HS-5 (cell line): ENCODE data around the gene SEMA6C.
"Not testable (repeated sequence)": the region's sequence is repeated elsewhere in the genome, so short reads cannot be mapped to it uniquely, and the experiment has no call there.

ENCODE experiments used
- DNase-seq: peaks from one replicate; pipeline ENCODE4 v3.0.0-alpha.2; 2012; ENCODE audit warnings: low read depth

The SEMA6C gene, protein sequence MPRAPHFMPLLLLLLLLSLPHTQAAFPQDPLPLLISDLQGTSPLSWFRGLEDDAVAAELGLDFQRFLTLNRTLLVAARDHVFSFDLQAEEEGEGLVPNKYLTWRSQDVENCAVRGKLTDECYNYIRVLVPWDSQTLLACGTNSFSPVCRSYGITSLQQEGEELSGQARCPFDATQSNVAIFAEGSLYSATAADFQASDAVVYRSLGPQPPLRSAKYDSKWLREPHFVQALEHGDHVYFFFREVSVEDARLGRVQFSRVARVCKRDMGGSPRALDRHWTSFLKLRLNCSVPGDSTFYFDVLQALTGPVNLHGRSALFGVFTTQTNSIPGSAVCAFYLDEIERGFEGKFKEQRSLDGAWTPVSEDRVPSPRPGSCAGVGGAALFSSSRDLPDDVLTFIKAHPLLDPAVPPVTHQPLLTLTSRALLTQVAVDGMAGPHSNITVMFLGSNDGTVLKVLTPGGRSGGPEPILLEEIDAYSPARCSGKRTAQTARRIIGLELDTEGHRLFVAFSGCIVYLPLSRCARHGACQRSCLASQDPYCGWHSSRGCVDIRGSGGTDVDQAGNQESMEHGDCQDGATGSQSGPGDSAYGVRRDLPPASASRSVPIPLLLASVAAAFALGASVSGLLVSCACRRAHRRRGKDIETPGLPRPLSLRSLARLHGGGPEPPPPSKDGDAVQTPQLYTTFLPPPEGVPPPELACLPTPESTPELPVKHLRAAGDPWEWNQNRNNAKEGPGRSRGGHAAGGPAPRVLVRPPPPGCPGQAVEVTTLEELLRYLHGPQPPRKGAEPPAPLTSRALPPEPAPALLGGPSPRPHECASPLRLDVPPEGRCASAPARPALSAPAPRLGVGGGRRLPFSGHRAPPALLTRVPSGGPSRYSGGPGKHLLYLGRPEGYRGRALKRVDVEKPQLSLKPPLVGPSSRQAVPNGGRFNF

DNA sequence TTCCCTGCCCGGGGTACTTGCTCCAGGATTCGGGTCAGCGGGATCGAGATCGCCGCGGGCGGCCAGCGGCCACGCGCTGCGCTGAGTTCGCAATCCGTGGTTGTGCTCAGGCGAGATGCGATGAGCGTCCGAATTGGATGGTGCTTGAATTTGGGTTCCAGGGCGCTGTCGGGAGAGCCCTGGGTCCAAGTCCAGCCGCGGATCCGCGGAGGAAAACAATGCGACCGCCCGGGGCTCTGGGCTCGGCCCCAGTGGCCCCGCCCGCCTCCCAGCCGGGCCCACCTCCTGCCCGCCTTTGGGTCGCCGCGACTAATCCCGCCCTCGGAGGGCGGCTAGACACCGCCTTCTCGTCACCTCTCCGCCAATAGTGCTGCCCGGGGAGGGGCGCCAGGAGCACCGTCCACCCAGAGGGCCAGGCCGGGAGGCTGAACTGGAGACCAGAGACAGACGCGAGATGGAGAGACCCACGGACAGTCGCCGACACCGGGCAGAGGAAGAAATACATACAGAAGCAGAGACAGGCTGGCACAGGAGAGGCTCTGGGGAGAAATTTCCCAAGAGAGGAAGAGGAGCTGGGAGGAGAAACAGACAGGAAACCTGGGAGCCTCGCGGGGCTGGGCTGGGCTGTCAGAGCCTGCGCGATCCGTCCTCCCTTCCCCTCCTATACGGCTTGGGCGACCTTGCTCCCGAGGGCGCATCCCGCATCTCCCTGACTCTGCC, at the start of gene SEMA6C:
SEMA6C (minus strand) TSS at position 220 of the 720 bp plus-strand sequence. CDS start 4,010 bp downstream, outside the sequence.
- DNase-seq, result peak; percentile 56

DNA sequence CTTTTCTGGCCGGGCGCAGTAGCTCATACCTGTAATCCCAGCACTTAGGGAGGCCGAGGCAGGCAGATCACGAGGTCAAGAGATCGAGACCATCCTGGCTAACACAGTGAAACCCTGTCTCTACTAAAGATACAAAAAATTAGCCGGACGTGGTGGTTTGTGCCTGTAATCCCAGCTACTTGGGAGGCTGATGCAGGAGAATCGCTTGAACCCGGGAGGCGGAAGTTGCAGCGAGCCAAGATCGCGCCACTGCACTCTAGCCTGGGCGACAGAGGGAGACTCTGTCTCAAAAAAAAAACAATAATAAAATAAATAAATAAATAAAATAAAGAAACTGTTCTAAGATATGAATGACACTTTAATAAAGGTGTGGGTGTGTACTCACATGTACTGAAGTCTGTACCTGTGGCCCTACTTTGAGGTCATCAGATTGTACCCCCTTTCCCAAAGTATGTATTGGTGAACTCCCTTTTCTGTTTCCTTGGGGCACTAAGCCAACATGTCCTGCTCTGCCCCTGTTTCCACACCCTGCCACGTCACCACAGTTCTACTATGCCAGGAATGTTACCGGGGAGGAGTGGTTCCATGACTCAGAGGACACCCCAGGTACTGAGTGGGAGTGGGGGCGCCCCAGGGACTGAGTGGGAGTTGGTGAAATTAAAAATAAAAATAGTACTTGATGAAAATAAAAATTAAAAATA, 48.6 kb upstream of the SEMA6C start:
- DNase-seq, result peak; percentile 91

DNA sequence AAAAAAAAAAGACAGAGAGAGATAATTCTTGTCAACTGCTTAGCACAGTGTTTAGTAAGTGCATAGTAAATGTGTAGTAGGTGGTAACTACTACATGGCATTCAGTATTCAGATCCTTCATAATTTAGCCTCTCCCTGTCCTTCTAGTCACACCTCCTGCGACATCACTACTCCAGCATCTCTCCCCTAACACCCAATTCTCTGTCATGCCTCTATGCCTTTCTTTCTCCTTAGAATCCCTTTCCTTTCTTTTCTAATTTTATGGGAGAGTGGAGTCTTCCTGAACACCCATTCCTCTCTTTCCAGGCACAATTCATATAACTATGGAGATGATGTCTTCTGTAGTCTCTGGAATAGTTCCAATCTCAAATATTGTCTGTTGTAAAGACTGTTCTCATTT, 47.4 kb upstream of the SEMA6C start:
- DNase-seq, result no peak

DNA sequence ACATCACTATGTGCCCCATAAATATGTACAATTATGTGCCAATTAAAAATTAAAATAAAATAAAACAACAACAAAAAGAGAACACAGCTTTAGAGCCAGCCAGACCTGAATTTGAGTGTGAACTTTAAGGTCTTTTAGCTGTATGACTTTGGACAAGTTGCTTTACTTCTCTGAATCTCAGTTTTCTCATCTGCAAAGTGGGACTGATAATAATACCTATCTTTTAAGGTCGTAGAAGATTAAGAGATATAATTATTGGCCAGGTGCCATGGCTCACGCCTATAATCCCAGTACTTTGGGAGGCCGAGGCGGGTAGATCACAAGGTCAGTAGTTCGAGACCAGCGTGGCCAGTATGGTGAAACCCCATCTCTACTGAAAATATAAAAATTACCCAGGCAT, 46.9 kb upstream of the SEMA6C start:
- DNase-seq, result no peak

DNA sequence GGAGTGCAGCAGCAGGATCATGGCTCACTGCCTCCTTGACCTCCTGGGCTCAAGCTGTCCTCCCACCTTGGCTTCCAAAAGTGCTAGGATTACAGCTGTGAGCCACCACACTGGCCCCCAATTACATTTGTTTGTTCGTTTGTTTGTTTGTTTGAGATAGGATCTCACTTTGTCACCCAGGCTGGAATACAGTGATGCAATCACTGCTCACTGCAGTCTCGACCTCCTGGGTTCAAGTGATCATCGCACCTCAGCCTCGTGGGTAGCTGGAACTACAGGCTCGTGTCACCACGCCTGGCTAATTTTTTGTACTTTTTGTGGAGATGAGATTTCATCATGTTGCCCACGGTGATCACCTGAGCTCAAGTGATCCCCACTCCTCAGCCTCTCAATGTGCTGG, 45.6 kb upstream of the SEMA6C start:
- no peak for DNase-seq

DNA sequence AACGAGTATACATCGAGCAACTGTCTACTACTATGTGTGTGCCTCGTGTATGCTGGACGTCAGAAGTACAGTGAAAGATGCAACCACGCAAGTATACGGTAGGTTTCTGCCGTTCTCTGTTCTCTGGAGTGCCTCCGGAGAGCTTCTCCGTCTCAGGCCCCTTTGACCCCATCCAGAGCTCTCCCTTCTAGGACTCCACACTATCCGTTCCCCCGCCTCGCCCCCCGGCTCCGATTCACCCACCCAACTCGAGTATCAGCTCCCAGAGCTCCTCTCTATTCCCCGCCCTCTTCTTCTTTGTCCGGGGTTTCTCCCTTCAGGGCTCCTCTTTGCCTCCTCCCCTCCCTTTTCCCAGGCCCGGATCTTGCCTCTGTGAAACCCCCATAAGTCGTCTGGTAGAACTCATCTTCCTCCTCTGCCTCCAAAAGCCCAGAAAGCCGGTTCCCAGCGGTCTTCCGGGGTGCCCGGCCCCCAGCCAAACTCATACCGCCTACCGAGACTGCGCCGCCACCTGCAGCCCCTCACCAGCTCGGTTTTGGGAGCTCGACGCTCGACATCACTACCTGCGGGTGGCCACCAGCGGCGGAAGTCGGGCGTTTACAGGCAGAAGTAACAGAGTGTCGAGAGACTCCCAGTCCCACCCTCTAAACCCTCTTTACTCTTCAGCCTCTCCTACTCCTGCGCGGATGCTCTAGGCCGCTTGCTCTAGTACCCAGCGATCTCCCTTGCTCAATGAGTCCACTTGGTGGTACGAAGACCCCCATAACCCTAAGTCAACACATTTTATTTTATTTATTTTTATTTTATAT, 43.4 kb upstream of the SEMA6C start, which contains the start of gene VPS72:
VPS72 (minus strand) TSS at position 561 of the 809 bp plus-strand sequence; CDS start at position 485, 76 bp downstream.
- no peak for DNase-seq

DNA sequence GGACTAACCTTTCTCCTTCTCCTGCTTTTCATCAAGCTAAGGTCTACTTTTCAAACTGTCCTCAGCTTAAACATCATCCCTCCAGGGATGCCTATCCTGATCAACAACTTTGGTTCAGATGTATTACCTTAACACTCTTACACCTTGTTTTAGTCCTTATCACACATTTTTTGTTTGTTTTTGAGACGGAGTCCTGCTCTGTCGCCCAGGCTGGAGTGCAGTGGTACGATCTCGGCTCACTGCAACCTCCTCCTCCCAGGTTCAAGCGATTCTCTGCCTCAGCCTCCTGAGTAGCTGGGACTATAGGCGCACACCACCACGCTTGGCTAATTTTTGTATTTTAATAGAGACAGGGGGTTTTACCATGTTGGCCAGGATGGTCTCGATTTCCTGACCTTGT, 42.2 kb upstream of the SEMA6C start:
- DNase-seq, result not testable (repeated sequence)

DNA sequence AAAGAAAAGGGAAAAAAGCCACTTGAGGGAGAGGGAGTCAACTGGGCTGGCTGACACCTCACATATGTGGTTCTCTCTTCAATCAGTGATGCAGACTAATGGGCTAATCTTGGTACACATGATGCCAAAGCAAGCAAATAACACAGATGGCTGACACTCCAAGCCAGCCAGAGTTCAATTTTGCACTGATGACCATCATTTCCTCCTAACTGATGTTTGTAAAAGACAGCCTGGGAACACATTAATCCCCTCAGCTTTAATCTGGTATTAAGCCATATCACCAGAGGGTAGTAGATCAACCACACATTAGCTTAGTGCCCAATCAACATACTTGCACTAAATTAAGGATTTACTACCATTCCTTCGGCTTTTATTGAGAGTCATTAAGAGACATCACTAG, 40.8 kb upstream of the SEMA6C start:
- DNase-seq, result no peak

DNA sequence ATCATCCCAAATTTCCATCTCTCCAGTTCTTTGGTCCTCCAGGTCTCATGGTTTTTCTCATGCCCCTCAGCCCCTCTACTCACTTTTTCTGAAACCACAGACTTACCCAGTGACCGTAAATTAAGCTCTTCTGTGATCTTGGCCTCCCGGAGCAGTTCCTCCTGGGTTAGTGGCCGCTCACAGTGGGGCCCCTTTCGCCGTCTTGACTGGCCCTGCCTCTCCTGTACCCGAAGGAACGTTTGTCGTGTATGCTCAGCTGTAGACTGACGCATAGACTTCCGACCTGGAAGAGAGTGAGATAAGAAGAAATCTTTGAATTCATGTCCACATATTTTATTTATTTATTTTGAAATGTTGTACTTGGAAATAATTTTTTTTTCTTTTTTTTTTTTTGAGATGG, 37.8 kb upstream of the SEMA6C start:
- no peak for DNase-seq

DNA sequence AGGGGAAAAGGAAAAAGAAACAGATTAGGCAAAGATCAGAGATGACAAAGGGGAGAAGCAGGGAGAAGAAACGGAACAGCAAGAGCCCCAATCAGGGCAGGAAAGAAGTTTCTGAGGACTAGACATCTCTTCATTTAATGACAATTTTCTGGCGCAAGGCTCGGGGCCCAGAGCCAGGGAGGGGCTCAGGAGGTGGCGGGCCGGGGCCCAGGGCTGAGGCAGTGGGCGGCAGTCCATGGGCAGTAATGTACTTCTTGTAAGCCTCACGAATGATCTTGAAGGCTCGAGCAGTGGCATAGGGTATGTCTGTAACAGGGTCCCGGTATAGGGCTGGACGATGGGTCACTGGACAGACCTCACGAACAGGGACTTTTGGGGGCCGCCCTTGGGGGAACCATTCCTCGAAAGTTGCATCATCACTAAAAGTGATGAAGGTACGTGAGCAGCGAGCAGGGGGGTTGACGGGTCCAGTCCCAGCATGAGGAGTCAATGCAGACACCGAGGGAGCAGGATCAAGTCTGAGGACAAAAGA, 30.1 kb upstream of the SEMA6C start:
- DNase-seq, result no peak

DNA sequence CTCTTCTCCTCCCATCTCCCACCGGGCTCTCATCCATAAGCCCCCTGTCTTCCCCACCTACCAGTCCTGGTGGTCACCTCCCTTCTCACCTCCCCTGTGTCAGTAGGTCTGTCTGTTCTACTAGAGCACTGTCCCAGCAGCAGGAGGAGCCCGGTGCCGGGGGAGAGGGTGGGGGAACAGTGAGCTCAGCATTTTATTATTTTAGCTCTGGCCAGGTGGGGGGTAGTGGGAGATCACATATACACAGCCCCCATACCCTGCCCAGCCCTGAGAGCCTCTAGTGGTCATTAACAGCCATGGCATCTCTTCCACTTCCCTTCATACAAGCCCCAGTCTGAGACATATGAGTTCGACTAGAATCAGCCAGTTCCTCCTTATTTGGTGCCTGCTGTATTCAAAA, 29.4 kb upstream of the SEMA6C start, which contains the start of gene TMOD4:
TMOD4 (minus strand) TSS at position 119 of the 400 bp plus-strand sequence. CDS start 1,106 bp downstream, outside the sequence.
- DNase-seq, result no peak

DNA sequence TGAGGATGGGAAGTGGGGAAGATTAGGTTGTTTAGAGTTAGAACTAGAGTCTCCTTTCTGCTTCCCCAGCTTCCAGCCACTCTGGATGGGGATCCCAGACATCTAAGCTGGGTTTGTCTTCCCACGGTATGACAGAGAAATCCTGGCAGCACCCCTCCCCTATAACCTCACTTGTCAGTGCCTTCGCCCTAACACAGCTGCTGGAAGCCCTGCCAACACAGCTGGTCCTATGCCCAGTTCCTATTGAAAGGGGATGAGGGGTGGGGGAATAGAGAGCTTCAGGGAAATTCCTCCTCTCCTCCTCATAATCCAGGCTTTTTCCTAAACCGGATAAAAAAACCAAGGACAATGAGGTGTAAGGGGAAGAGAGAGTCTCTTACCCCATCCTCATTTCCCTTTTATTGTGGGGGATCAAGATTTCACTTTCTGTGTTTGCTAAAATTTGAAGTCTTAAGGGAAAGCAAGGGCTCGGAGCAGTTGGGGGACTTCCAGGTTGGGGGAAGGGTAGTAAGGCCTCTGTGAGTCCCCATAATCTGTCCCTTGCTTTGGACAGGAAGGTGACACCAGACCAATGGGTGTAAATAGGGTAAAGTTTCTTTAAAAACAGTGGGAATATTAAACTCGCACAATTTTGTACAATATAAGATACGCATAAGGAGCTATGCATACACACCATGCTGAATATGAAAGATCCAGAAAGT, 28.8 kb upstream of the SEMA6C start:
- DNase-seq, result no peak

DNA sequence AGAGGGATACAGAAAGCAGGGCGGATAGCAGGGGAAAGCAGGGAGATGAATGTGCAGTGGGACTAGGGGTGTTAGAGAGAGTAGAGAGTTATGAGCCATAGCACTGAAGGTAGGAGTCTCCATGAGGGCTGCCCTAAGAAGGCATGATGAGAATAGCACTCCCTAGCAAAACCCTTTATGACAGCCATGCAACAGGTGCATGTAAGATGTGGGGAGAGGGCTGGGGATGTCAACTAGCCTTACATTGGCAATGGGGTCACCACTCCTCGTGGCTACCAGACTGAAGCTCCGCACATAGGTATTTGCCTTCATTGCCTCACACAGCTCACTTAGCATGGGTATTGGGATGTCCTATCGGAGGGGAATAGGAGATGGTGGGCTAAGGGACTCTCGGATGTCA, 24.8 kb upstream of the SEMA6C start:
- no peak for DNase-seq

DNA sequence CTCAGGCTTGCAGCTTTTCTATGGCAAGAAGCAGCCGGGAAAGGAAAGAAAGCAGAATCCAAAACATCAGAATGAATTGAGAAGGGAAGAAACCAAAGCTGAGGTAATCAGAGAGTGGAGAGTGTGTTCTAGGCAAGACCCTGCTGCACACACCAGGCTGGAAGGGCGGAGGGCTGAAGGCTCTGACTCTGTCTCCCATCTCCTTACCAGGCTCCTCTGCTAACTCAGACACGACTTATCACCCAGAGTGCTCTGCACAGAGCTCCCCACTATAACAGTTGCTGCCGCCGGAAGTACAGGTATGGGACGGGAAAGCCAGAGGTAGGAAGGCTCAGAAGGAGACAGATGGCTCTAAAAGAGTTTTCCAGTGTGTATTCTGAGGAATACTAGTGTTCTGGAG, 20.7 kb upstream of the SEMA6C start:
- no peak for DNase-seq

DNA sequence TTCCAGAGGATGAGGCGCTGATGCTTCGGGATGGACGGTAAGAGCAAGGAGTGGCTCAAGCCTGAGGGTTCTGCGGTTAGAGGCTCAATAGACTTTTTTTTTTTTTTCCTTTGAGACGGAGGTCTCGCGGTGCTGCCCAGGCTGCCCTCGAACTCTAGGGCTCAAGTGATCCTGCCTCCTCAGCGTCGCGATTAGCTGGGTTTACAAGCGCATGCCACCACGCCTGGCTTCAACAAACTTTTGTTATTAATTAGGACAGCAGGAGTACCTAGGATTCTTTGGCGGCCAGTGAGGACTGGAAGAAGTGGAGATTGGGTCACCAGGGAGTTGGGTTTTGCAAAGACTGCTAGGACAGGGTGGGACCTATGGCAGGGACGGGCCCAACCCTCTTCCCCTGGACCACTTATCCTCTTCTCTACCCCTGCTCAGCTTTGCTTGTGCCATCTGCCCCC, 20.1 kb upstream of the SEMA6C start:
- no peak for DNase-seq

DNA sequence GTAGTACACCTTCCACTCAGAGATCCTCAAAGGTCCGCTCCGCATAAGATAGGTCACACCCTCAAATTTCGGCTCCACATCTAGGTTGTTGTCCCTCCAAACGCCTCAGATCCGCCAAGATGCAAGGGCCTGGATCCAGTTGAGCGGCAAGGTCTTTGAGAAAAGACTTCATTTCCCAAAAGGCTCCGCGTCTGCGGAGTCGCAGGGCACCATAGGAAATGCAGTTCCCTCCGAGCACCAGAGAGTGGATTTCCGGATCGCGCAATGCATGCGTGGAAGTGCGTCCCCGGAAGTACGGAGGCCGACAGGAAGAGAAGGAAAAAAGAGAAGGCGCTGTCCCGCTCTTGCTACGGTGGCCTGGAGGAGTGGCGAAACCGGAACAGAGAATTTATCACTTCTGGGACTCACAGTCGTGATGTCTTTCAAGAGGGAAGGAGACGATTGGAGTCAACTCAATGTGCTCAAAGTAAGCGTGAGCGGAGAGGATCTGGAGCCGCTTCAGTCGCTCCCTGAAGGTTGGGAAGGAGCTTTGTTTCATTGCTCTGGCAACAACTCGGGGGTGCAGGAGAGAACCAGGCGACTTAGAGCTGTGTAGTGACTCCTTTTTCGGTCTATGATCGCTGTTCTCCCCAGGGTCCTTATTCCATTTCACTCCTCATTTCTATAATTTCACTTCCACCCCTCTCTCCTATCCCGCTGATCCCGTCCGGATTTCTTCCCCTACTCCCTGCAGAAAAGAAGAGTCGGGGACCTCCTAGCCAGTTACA, 19.5 kb upstream of the SEMA6C start, which contains the start of the genes LYSMD1 and SCNM1:
LYSMD1 (minus strand) TSS at position 165 of the 767 bp plus-strand sequence. CDS start 644 bp downstream, outside the sequence.
SCNM1 (plus strand) TSS at position 407 of the 767 bp plus-strand sequence; CDS start at position 416, 9 bp downstream.
- peak; percentile 97 for DNase-seq

DNA sequence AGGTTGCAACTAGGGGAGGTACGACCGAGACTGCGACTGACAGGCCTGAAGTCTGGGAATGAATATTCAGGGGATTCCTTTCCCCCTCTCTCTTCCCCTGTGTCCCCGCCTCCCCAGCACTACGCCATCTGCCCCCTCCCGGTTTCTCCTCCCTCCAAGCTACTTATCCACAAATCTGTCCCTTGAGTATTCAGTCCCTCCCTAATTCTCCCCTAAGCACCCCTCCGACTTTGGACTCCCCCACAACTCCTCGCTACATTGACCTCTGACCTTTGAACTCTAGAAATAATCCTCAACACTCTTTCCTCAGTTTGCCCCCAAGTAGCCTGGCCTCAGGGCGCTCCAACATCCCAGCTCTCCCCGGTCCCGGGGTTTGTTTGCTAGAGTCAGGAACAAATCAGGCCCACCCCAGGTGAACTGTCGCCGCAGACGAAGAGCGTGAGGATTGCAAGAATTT, 18.9 kb upstream of the SEMA6C start:
- no peak for DNase-seq

DNA sequence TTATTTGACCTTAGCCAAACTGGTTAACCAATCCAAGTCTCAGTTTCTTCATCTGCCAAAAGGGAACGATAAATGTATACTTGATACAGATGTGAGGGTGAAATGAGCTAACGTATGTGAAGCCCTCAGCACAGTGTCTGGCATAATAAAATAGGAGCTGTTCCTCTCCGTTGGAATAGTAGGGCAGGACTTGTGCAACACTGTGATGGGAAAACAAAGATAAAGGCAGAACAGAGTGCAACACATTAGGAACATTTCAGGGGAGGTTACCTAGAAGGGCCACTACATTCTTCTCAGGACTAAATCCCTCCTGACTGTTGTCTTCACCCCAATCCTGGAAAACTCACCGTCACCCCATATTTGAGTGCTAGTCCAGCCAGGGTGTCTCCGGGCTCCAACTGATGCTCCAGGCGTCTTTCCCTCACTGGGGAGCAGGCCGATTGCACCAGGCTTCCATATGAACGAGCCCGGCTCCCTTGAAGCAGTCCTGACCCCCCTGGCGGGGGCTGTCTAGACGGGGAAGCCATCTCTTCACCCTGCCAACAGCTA, 18.4 kb upstream of the SEMA6C start:
- DNase-seq, result no peak
